GM12864 (cell line): Measurements from ENCODE around the gene KATNBL1.
"Not testable (repeated sequence)": the region's sequence is repeated elsewhere in the genome, so short reads cannot be mapped to it uniquely, and the experiment has no call there.

Source experiments
- DNase-seq: peaks from one replicate; pipeline ENCODE4 v3.0.0-alpha.2; 2011; ENCODE audit warnings: low read depth
- H3K4me3 ChIP-seq: 2 replicates; pipeline ENCODE4 v1.5.1; 2011; ENCODE audit warnings: mild to moderate bottlenecking, low read depth, low read length, control low read depth
- CTCF ChIP-seq: IDR thresholded peaks from 2 replicates; pipeline ENCODE4 v1.5.1; 2011; ENCODE audit warnings: low read depth, mild to moderate bottlenecking, moderate library complexity, low read length, control low read depth, inconsistent platforms; ENCODE audit errors: missing control alignments

KATNBL1 gene

GRCh38 chr15:34132881-34133280 lies 77.0 kb downstream of the KATNBL1 start:
- no peak for DNase-seq
- no peak overlapping the region for H3K4me3 ChIP-seq
- TF ChIP-seq CTCF = no peak

GRCh38 chr15:34128898-34129297 lies 81.0 kb downstream of the KATNBL1 start:
- DNase-seq = no peak
- H3K4me3 ChIP-seq = no peak overlapping the region
- no peak for TF ChIP-seq CTCF

- H3K4me3 ChIP-seq = no peak overlapping the region
- TF ChIP-seq CTCF = no peak
- DNase-seq = no peak
Observed at GRCh38 chr15:34126522-34126921, 83.4 kb downstream of the KATNBL1 start.

GRCh38 chr15:34125945-34126344 lies 84.0 kb downstream of the KATNBL1 start:
- H3K4me3 ChIP-seq = no peak overlapping the region
- no peak for DNase-seq
- TF ChIP-seq CTCF = no peak

GRCh38 chr15:34124651-34125050 lies 85.2 kb downstream of the KATNBL1 start:
- no peak overlapping the region for H3K4me3 ChIP-seq
- DNase-seq = no peak
- no peak for TF ChIP-seq CTCF

GRCh38 chr15:34122771-34123183 lies 87.1 kb downstream of the KATNBL1 start:
- no peak for DNase-seq
- TF ChIP-seq CTCF = no peak
- H3K4me3 ChIP-seq = no peak overlapping the region

- H3K4me3 ChIP-seq, DNase-seq: not testable (repeated sequence)
Observed at GRCh38 chr15:34121786-34122185, 88.1 kb downstream of the KATNBL1 start.

GRCh38 chr15:34120420-34120819 lies 89.5 kb downstream of the KATNBL1 start:
- H3K4me3 ChIP-seq, DNase-seq: not testable (repeated sequence)
